Kidney epithelial cell (primary cell): ENCODE results near the gene CD7. TPM values are rescaled to one million over a fixed set of nuclear protein-coding genes. Genes with fewer than 3 reads are reported as not detected.

Experiments used
- DNase-seq: peaks from one replicate; pipeline ENCODE4 v3.0.0-alpha.2; 2010; ENCODE audit warnings: low read depth
- H3K27me3 ChIP-seq: 2 replicates; pipeline ENCODE4 v1.6.0; 2011; ENCODE audit warnings: low read length; ENCODE audit not compliant: control insufficient read depth, insufficient read depth
- H3K36me3 ChIP-seq: 2 replicates; pipeline ENCODE4 v1.5.1; 2011; ENCODE audit warnings: low read length; ENCODE audit not compliant: control insufficient read depth, insufficient read depth
- H3K4me3 ChIP-seq: 2 replicates; pipeline ENCODE4 v1.5.1; 2011; ENCODE audit warnings: low read depth, mild to moderate bottlenecking, control low read depth, low read length
- CTCF ChIP-seq: IDR thresholded peaks from 2 replicates; pipeline ENCODE4 v1.5.1; 2011; ENCODE audit warnings: mild to moderate bottlenecking, moderate library complexity, low read length, control low read depth, inconsistent platforms; ENCODE audit not compliant: insufficient read depth, poor library complexity, severe bottlenecking
- total RNA-seq: library from RNA; depleted of rRNA; stranded (reverse); fragments of >200 nt; gene quantifications from 2 replicates; pipeline ENCODE4 v1.2.3, GENCODE V29; 2015

Gene CD7
- total RNA-seq, 1 donor from 2014 or later, result not detected

GRCh38 chr17:82269882-82270500 is 47.4 kb downstream of the CD7 start:
- Histone ChIP-seq H3K36me3 (no peaks in the 10 kb centered on the region), H3K4me3 (no peak overlapping the region), H3K27me3 (no peaks in the 10 kb centered on the region)
- TF ChIP-seq CTCF, result no peak
- no peak for DNase-seq

GRCh38 chr17:82269138-82269881 is 48.1 kb downstream of the CD7 start:
- H3K4me3 ChIP-seq, result no peak overlapping the region
- no peaks in the 10 kb centered on the region for H3K27me3 ChIP-seq
- no peaks in the 10 kb centered on the region for H3K36me3 ChIP-seq
- no peak for DNase-seq
- no peak for TF ChIP-seq CTCF

GRCh38 chr17:82267575-82268379 is 49.6 kb downstream of the CD7 start:
- H3K36me3 ChIP-seq, result no peaks in the 10 kb centered on the region
- no peaks in the 10 kb centered on the region for H3K27me3 ChIP-seq
- TF ChIP-seq CTCF, result no peak
- peak; percentile 82 for DNase-seq
- H3K4me3 ChIP-seq, result no peak overlapping the region

- Histone ChIP-seq H3K27me3 (no peaks in the 10 kb centered on the region), H3K36me3 (no peaks in the 10 kb centered on the region), H3K4me3 (no peak overlapping the region)
- DNase-seq, result no peak
- TF ChIP-seq CTCF, result no peak
These were observed 51.3 kb downstream of the CD7 start for GRCh38 chr17:82266142-82266541.

Other genes starting within 250 kb of the CD7 start
- gene FASN, start 219.4 kb downstream of the CD7 start, total RNA-seq, result 202 and 249 TPM in 2 replicates
- gene CCDC57, start 104.8 kb downstream of the CD7 start, total RNA-seq, result 25.5 and 27.5 TPM in 2 replicates
- gene SLC16A3, start 88.6 kb downstream of the CD7 start, total RNA-seq, result 83.4 and 85.3 TPM in 2 replicates
- gene CSNK1D, start 43.9 kb downstream of the CD7 start, total RNA-seq, result 55.1 and 61.7 TPM in 2 replicates
- gene SECTM1, start 16.2 kb upstream of the CD7 start, total RNA-seq, result 0.07 TPM in 1 of 2 replicates, not detected in the other
- not detected in 2 replicates for gene TEX19, start 41.6 kb upstream of the CD7 start, total RNA-seq
- gene UTS2R, start 54.2 kb upstream of the CD7 start, total RNA-seq, result not detected in 2 replicates
- 18.5 and 21.6 TPM in 2 replicates for gene HEXD, start 100.7 kb upstream of the CD7 start, total RNA-seq
- 29.8 TPM in 2 replicates for gene OGFOD3, start 101.0 kb upstream of the CD7 start, total RNA-seq
- gene CYBC1, start 133.1 kb upstream of the CD7 start, total RNA-seq, result 76.0 and 106 TPM in 2 replicates
- 59.9 and 76.3 TPM in 2 replicates for gene NARF, start 141.1 kb upstream of the CD7 start, total RNA-seq
- 42.5 and 57.7 TPM in 2 replicates for gene FOXK2, start 202.1 kb upstream of the CD7 start, total RNA-seq